Kidney capillary endothelial cell (primary cell): ENCODE data around the gene TOMM6.

Experiments used
- DNase-seq: peaks from one replicate; pipeline ENCODE4 v3.0.0-alpha.2; 2018; ENCODE audit warnings: low spot score

TOMM6 gene

GRCh38 chr6:41787219-41787917 lies at the start of gene TOMM6:
Gene TOMM6, plus strand, starts transcription at chr6:41787694. Its CDS starts 4 bp downstream, at chr6:41787698.
- peak; percentile 86 for DNase-seq

- no peak for DNase-seq
Measured at GRCh38 chr6:41739041-41739440, 48.5 kb upstream of the TOMM6 start.

DNA sequence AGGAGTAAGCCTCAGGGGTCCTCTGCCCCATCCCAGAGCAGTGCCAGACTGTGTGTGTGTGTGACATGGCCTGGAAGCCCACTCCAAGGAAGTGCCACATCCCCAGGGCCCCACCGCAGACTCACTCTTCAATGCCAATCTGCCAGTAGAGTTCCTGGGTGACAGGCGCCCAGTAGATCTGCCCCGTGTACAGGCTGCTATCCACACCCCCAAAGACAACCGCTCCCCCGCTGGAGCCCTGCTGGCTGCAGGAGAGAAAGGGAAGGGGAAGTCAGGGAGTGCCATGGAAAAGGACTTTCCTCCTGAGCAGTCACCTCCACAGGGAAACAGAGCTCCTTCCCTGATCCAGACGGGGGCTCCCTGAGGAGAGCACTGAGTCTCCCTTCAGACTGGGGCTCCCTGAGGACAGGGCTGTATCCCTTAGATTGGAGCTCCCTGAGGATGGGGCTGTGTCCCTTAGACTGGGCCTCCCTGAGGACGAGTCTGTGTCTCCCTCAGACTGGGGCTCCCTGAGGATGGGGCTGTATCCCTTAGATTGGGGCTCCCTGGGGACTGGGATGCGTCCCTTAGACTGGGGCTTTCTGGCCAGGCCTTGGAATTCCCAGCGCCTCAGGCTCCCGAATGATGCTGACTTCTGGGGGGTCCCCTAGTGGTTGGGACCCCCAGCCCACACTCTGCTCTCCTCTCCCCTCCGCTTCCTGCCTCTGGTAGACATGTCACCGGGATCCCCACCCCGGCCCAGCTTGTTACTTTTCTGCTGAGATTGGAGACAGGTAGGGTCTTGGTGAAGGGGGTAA lies 46.9 kb upstream of the TOMM6 start:
- no peak for DNase-seq

- no peak for DNase-seq
Measured at GRCh38 chr6:41741625-41742490, 45.6 kb upstream of the TOMM6 start.

GRCh38 chr6:41743406-41744235 lies 43.9 kb upstream of the TOMM6 start:
- no peak for DNase-seq

GRCh38 chr6:41744236-41744787 lies 43.2 kb upstream of the TOMM6 start:
- DNase-seq = no peak

- DNase-seq = no peak
Measured at GRCh38 chr6:41746107-41746506, 41.4 kb upstream of the TOMM6 start.

GRCh38 chr6:41747256-41748101 lies 40.0 kb upstream of the TOMM6 start, which contains the start of gene PGC:
Gene PGC, minus strand, starts transcription at chr6:41747397. Its CDS starts 63 bp downstream, at chr6:41747334.
- no peak for DNase-seq

GRCh38 chr6:41748102-41748477 lies 39.4 kb upstream of the TOMM6 start:
- no peak for DNase-seq

DNA sequence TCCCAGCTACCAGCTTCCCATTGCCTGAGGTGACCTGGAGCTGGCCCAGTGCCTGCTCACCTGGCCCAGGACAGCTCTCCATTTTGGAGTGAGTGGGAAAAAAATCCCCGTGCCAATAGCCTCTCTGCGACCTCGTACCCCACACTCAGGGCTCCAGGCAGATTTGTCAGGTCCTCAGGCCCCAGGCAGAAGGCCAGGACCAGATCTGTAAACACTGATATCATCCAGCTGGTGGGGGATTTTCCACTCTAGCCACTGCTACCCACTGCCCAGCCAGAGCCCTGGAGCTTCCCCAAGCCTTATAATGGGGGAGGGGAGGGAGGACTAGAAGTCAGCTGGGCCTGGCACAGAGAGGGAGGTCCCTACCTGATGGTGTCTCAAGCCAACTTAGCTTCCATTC lies 39.0 kb upstream of the TOMM6 start:
- no peak for DNase-seq

- DNase-seq = no peak
Measured at GRCh38 chr6:41750374-41750773, 37.1 kb upstream of the TOMM6 start.

DNA sequence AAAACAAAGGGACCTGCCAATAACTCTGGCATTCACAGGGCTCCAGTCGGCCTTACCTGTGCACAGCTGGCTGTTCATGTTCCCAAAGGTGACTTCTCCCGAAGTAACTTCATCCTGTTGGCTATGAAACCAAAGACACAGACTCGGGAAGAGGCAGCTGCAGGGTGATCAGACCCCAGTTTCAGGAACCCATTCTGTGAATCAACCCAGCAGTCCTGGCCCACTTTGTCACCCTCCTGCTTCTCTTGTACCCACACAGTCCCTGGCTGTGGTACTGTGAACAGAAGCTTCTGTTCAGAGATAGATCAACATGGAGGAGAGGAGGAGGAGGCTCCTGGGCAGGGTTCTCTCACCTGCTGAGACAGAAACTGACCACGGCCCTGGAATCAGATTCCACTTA lies 31.6 kb upstream of the TOMM6 start:
- no peak for DNase-seq

DNA sequence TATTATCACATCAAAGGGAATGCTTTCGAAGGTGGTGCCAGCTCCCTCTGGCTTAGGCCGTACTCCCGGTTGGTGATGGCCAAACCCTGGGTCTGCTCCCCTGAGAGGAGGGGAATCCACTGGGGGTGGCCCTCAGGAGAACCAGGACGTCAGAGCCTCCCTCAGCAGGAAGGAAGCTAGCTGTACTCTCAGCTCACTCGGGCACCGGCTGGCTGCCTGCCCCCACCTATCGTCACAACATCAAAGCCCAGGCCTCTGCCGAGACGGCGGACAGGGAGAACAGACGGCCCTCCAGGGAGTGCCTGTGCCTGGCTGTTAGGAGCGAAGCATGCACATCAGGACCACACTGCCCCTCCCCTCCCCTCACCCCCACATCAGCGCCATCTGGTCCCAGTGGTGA lies 31.1 kb upstream of the TOMM6 start:
- no peak for DNase-seq

GRCh38 chr6:41757271-41757670 lies 30.2 kb upstream of the TOMM6 start:
- DNase-seq = no peak

GRCh38 chr6:41757931-41758640 lies 29.4 kb upstream of the TOMM6 start:
- no peak for DNase-seq

DNA sequence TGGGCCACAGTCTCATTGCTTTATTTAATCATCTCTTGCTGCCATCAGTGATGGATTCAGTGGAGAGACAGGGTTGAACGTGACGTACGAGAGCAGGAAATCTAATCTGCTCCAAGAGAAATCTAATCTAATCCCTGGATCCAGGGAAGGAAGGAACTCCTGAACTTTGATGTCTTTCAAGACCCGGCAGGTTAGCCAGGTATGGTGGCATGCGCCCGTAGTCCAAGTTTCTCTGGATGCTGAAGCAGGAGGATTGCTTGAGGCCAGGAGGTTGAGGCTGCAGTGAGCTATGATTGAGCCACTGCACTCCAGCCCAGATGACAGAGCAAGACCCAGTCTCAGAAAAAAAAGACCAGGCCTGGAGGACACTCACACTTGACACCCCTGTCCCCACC lies 28.9 kb upstream of the TOMM6 start:
- no peak for DNase-seq

DNA sequence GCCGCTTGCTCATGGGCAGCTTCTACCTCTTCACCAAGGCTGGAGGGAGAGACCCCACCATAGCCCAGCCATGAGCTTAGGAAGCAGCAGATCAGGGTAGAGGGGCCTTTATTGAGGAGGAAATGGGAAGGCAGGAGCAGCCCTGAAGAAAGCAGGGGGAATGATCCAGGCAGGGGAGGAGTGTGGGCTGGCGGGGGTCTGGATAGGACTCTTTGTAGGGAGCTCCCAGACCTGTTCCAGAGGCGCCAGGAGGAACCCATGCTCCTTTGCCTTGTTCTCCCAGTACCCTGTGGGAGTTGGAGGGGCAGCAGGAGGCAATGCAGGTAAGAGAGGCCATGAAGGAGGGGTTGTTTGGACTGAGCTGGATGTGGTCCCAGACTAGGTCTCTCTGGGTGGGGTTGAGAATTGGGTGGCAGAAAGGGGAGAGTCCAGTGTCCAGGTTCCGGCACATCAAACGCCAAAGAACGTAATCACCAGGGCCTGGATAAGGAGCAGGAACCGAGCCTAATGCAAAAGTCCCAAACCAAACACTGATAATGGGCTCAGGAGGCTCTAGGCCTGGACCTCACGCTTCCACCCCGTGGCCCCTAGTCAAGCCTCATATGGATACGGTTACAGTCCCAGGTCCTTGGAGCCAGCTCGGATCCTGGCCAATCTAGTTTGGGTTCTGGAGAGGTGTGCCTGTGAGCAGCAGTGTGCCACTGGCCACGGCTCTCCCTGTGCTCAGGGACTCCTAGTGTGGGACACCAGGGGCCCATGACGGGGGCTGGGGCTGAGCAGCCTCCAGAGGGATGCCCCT lies 28.2 kb upstream of the TOMM6 start:
- no peak for DNase-seq

GRCh38 chr6:41759905-41760579 lies 27.5 kb upstream of the TOMM6 start:
- DNase-seq = no peak
